ENCODE measurements around the gene GORASP1.

The GORASP1 gene

GRCh38 chr3:39141171-39141995 lies 34.0 kb upstream of the GORASP1 start:
- DNase-seq (ENCODE audit: low spot score) = no peak

DNA sequence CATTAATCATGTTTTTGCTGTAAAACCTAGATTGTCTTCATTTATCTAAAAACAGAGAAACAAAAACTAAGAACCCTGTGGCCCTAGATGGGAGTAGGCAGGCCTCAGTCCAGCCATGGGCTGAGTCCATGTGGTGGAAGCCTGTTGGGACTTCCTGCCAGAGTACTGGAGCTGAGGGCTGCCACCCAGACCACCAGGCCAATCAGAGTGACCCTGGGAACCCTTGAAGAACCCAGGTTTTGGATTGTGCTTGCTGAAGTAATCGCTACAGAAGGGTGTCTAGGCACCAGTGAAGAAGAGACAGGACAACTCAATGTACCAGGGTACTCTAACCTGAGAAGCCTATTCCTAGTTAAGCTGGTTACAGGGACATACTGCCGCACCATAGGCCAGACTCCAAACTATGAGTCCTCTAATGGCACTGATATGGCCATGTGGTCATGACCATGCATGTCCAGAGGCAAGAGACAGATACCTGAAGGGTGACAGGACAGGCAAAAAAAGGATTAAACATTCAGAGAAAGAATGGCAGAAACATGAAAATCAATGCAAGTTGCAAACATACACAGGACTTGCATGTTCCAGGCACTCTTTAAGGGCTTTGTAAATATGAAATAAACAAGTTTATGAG lies 33.0 kb upstream of the GORASP1 start:
- no peak for DNase-seq (ENCODE audit: low spot score)

DNA sequence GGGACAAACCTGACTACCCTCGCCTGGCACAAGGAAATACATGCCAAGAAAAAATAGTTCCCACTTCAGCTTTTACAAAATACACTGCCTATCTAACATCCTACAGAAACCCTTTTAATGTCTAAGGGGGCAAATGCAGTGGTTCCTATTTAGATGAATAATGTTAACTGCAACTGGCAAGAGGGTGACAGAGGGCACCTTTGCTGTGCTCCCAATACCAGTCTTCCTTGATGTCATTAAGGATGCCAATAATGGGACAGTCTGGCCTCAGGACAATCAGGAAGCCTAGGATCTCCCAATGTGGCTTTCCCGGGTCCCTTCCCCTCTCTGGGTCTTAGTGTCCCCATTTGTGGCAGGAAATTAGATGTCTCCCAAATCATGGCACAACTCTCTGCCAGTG lies 32.0 kb upstream of the GORASP1 start:
- DNase-seq (ENCODE audit: low spot score) = no peak

GRCh38 chr3:39138804-39139415 lies 31.5 kb upstream of the GORASP1 start:
- no peak for DNase-seq (ENCODE audit: low spot score)

- no peak for DNase-seq (ENCODE audit: low spot score)
Observed at GRCh38 chr3:39137991-39138803, 30.8 kb upstream of the GORASP1 start.

DNA sequence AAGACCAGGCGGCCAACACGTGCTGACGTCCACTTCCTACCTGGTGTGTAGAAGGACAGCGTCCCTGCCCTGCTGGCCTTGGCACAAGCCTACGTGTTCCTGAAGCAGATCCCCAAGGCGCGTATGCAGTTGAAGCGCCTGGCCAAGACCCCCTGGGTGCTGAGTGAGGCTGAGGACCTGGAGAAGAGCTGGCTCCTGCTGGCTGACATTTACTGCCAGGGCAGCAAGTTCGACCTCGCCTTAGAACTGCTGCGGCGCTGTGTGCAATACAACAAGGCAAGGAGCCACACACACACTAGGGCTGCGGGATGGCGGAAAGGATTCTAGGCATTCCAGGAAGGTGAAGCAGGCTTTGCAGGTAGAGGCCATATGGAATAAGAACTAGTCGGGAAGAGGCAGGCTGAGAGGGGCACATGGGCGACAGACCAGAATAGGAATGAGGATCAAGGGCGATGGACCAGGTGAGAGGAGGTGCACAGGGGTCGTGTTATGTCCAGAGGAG lies 30.1 kb upstream of the GORASP1 start:
- no peak for DNase-seq (ENCODE audit: low spot score)

- DNase-seq (ENCODE audit: low spot score) = no peak
Observed at GRCh38 chr3:39136533-39137434, 29.4 kb upstream of the GORASP1 start.

- DNase-seq (ENCODE audit: low spot score) = no peak
Observed at GRCh38 chr3:39135170-39135805, 27.9 kb upstream of the GORASP1 start.

DNA sequence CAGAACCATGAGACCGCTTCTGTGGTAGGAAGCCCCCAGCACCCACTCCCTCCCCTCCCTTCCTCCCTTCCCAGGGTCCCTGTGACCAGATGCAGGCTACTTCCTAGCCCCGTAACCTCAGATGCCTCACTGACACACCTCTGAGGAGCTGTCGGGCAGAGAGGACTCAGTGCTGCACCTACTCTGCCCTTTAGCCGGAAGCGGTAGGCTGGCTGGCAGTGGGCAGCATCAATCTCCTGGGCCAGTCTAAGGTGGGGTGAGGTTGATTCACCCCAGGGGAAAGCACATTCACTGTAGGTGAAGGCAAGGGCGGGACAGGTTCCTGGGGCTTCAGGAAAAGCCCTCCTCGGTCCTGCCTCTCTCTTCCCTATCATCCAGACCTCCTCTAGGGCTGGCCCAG lies 26.9 kb upstream of the GORASP1 start:
- DNase-seq (ENCODE audit: low spot score) = no peak

- no peak for DNase-seq (ENCODE audit: low spot score)
Observed at GRCh38 chr3:39133822-39134221, 26.4 kb upstream of the GORASP1 start.

GRCh38 chr3:39133093-39133490 lies 25.7 kb upstream of the GORASP1 start:
- DNase-seq (ENCODE audit: low spot score) = no peak

DNA sequence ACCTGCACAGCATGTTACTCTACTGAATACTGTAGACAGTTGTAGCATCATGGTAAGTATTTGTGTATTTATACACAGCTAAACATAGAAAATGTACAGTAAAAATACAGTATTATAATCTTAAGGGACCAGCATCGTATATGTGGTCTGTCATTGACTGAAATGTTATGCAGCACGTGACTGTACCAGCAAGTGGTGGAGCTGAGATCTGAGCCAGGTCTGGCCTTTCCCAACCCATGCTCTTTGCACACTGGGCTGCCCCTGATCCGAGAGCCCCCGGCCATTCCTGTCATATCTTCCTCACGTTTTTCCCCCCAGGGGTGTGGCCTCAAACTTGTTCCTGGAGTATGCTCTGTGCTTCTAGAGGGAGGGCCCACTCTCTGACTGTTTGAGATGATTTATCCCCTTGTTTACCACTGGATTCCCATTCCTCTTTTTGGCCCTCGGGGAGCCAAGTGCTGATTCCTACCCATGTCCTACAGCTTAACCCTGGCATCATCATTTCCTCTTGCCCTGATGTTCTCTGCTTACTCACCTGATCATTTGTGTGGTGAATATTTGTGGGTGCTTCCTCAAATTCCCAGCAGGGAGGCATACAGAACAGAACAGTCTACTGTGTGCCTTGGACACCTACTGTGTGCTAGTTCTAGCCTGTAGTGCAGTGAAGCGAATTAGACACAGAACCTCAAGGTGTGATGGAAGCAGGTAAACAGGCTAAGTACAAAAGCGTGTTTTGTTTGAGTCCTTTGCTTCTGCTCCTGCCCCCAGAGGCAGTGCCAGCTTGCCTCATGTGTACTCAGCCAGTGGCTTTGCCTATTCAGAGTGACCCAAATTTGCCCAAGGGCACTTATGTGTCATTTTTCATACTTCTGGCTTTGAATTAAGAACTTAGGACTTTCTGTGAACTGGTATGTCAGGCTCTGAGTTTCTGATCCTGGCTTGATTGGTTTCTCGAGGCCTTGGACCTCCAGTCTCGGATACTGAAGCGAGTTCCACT lies 25.0 kb upstream of the GORASP1 start:
- DNase-seq (ENCODE audit: low spot score) = no peak

- no peak for DNase-seq (ENCODE audit: low spot score)
Observed at GRCh38 chr3:39130693-39131265, 23.4 kb upstream of the GORASP1 start.

GRCh38 chr3:39130026-39130425 lies 22.6 kb upstream of the GORASP1 start:
- no peak for DNase-seq (ENCODE audit: low spot score)

DNA sequence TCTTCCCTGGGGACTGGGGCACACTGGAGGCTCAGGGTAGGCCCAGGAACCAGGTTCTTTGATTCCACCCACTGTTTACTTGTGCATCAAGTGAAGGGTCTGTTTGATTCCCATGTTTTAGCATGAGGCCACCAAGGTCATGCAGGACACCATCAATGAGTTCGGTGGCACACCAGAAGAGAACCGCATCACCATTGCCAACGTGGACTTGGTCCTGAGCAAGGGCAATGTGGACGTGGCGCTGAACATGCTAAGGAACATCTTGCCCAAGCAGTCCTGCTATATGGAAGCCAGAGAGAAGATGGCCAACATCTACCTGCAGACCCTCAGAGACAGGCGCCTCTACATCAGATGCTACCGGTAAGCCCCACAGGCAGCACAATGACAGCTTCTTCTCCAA lies 21.5 kb upstream of the GORASP1 start:
- no peak for DNase-seq (ENCODE audit: low spot score)

DNA sequence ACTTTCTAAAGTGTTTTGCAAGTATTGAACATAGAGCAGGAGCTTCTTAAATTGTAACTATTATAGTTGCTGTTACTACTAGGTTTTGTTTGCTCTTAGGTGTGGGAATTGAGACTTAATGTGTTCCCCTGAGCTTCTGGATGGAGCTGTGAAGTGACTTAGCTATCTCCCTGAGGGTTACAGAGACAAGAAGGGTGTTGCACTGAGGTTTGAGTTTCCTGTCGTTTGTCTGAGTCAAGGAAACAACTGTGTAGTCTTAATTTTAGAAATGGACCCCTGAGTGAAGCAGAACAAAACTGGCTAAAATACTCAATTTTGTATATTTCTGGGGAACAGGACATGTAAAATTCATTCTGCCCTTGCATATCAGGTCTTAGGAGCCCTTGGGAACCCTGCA lies 20.5 kb upstream of the GORASP1 start:
- DNase-seq (ENCODE audit: low spot score) = no peak

GRCh38 chr3:39127269-39127907 lies 20.0 kb upstream of the GORASP1 start:
- no peak for DNase-seq (ENCODE audit: low spot score)

DNA sequence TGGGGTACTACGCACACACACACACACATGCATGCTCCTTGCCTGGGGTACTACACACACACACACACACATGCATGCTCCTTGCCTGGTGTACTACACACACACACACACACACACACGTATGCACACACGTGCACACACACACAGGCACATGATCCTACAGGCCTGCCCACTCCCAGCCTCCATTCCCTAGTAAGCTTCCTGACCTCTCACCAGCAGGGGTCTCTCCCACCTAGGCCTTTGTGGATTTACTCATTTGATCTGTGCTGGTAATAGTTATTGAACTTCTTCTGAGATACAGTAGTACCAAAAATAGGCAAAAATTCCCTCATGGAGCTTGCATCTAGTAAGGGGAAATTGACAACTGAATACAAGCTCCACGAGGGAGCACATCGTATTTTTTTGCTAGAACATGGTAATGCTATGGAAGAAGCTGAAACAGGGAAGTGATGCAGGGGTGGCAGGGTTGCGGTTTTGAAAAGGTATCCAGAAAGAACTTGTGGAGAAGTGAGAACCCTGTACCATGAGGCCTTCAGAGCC lies 19.2 kb upstream of the GORASP1 start:
- DNase-seq (ENCODE audit: low spot score) = no peak
